HCT116 (cell line): ENCODE data around the gene AKAP9. TPM values are rescaled to one million over a fixed set of nuclear protein-coding genes. Genes with fewer than 3 reads are reported as not detected.
"Not testable (repeated sequence)": the region's sequence is repeated elsewhere in the genome, so short reads cannot be mapped to it uniquely, and the experiment has no call there.

ENCODE experiments used
- ATAC-seq: fragments of 200-7000 bp; cut with Tn5 transposase; 2 replicates; pipeline ENCODE4 v1.9.1; 2020; ENCODE audit warnings: mild to moderate bottlenecking, moderate library complexity
- BruUV-seq: library from RNA; stranded (reverse); fragments of 400-500 nt; replicated peaks from 2 replicates; lab custom pipeline; 2021; lab: Mats Ljungman, UMichigan
- CTCF ChIA-PET: fragments of 300-600 bp; sonication (Branson Sonifier 250); formaldehyde crosslinking; loops from one replicate; lab custom pipeline; 2021; ENCODE audit warnings: antibody characterized with exemption; lab: Charles Lee
- POLR2A ChIA-PET: fragments of 300-600, 350-600 bp; sonication (Branson Sonifier 250); formaldehyde crosslinking; loops from one replicate; lab custom pipeline; 2021; ENCODE audit warnings: antibody characterized with exemption; lab: Charles Lee
- RAD21 ChIA-PET, 2 experiments: fragments of 300-600 bp; sonication (Branson Sonifier 250); formaldehyde crosslinking; loops; one replicate each; lab custom pipeline; 2023; ENCODE audit warnings: low total read pairs in 2 of 2; ENCODE audit not compliant: uncharacterized antibody in 2 of 2, unreplicated experiment in 2 of 2, low non-redundant PET in 1 of 2; lab: Charles Lee
- DNase-seq: peaks from one replicate; pipeline ENCODE4 v3.0.0-alpha.2; 2010; ENCODE audit warnings: low read depth, low spot score
- H2AFZ ChIP-seq: fragments of 200-600 bp; shearing (Covaris generic), sonication (generic); 2 replicates; pipeline ENCODE4 v1.6.1; 2017; ENCODE audit warnings: low read depth, mixed run types, mixed read lengths, antibody characterized with exemption, low read length; ENCODE audit not compliant: poor library complexity, severe bottlenecking
- H3K27ac ChIP-seq: 2 replicates; pipeline ENCODE4 v1.5.1; 2012; ENCODE audit warnings: low read depth, low read length
- H3K27me3 ChIP-seq: fragments of 200-600 bp; sonication (generic); 2 replicates; pipeline ENCODE4 v1.6.1; 2016; ENCODE audit warnings: mixed run types, low read length, mixed read lengths; ENCODE audit not compliant: insufficient read depth
- H3K36me3 ChIP-seq, 2 experiments: fragments of 200-500 bp in 1 of 2; fragments of 200-600 bp in 1 of 2; sonication (Bioruptor generic) in 1 of 2; sonication (generic) in 1 of 2; 2 replicates each; pipeline versions ENCODE4 v1.5.1 to v1.6.1; 2014 to 2016; ENCODE audit warnings: low read length in 2 of 2, inconsistent platforms in 1 of 2, mixed read lengths in 1 of 2, mixed run types in 1 of 2; ENCODE audit not compliant: insufficient read depth in 2 of 2, control insufficient read depth in 1 of 2
- H3K4me1 ChIP-seq, 2 experiments: fragments of 200-600 bp in 1 of 2; sonication (generic) in 1 of 2; 2 replicates each; pipeline versions ENCODE4 v1.5.1 to v1.6.1; 2012 to 2017; ENCODE audit warnings: low read length in 2 of 2, inconsistent platforms in 1 of 2, mild to moderate bottlenecking in 1 of 2, mixed read lengths in 1 of 2, mixed run types in 1 of 2, moderate library complexity in 1 of 2; ENCODE audit not compliant: insufficient read depth in 2 of 2, control insufficient read depth in 1 of 2
- H3K4me2 ChIP-seq: fragments of 200-600 bp; sonication (generic); 2 replicates; pipeline ENCODE4 v1.6.1; 2017; ENCODE audit warnings: mixed run types, low read length, mixed read lengths
- H3K4me3 ChIP-seq, 2 experiments: fragments of 200-600 bp in 1 of 2; sonication (generic) in 1 of 2; replicated peaks in 1 of 2; 2 replicates each; pipeline ENCODE4 v1.5.1; 2011 to 2016; ENCODE audit warnings: low read length in 2 of 2, control low read depth in 1 of 2, low read depth in 1 of 2, mild to moderate bottlenecking in 1 of 2, mixed read lengths in 1 of 2, mixed run types in 1 of 2
- H3K79me2 ChIP-seq: fragments of 200-600 bp; sonication (generic); 2 replicates; pipeline ENCODE4 v1.6.1; 2017; ENCODE audit warnings: mild to moderate bottlenecking, mixed run types, low read length, moderate library complexity, mixed read lengths; ENCODE audit not compliant: insufficient read depth
- H3K9ac ChIP-seq: fragments of 200-600 bp; sonication (generic); 2 replicates; pipeline ENCODE4 v1.6.1; 2016; ENCODE audit warnings: low read length, mixed read lengths
- H3K9me2 ChIP-seq: fragments of 200-600 bp; sonication (generic), shearing (Covaris generic); 2 replicates; pipeline ENCODE4 v1.6.1; 2017; ENCODE audit warnings: mixed run types, mild to moderate bottlenecking, moderate library complexity; ENCODE audit not compliant: insufficient read depth
- H3K9me3 ChIP-seq, 2 experiments: fragments of 200-500 bp in 1 of 2; fragments of 200-600 bp in 1 of 2; sonication (Bioruptor generic) in 1 of 2; sonication (generic) in 1 of 2; 2 replicates each; pipeline ENCODE4 v1.6.1; 2014 to 2017; ENCODE audit warnings: low read length in 2 of 2, mixed read lengths in 2 of 2, inconsistent platforms in 1 of 2, low read depth in 1 of 2, mild to moderate bottlenecking in 1 of 2, mixed run types in 1 of 2, moderate library complexity in 1 of 2; ENCODE audit not compliant: control insufficient read depth in 1 of 2, insufficient read depth in 1 of 2
- H4K20me1 ChIP-seq: fragments of 200-600 bp; sonication (generic), shearing (Covaris generic); 2 replicates; pipeline ENCODE4 v1.6.1; 2017; ENCODE audit warnings: mixed run types, mild to moderate bottlenecking, moderate library complexity; ENCODE audit not compliant: insufficient read depth
- CTCF ChIP-seq, 3 experiments: fragments of 200-600 bp in 1 of 3; sonication (generic) in 1 of 3; IDR thresholded peaks in 2 of 3; conservative IDR thresholded peaks in 1 of 3; 2 replicates each; pipeline ENCODE4 v1.5.1; 2012 to 2017; ENCODE audit warnings: low read depth in 2 of 3, low read length in 2 of 3, antibody characterized with exemption in 1 of 3, borderline replicate concordance in 1 of 3, control low read depth in 1 of 3, mild to moderate bottlenecking in 1 of 3, mixed read lengths in 1 of 3, mixed run types in 1 of 3, moderate library complexity in 1 of 3; ENCODE audit not compliant: insufficient read depth in 1 of 3
- EGR1 ChIP-seq: IDR thresholded peaks from 2 replicates; pipeline ENCODE4 v1.6.1; 2012; ENCODE audit warnings: low read depth
- JUND ChIP-seq: IDR thresholded peaks from 2 replicates; pipeline ENCODE4 v1.6.1; 2012
- RAD21 ChIP-seq: IDR thresholded peaks from 2 replicates; pipeline ENCODE4 v1.6.1; 2012; ENCODE audit warnings: low read depth, mild to moderate bottlenecking
- REST ChIP-seq: IDR thresholded peaks from 2 replicates; pipeline ENCODE4 v1.6.1; 2012; ENCODE audit warnings: low read depth
- SP1 ChIP-seq: IDR thresholded peaks from 2 replicates; pipeline ENCODE4 v1.6.1; 2012; ENCODE audit warnings: low read depth
- SRF ChIP-seq: IDR thresholded peaks from 2 replicates; pipeline ENCODE4 v1.6.1; 2012; ENCODE audit warnings: low read depth
- intact Hi-C: fragments of 100-400 bp; cut with micrococcal nuclease; formaldehyde crosslinking; loops from 2 replicates; pipeline ENCODE4 v1.10.0; 2022
- total RNA-seq: library from RNA; stranded (reverse); gene quantifications from one replicate; pipeline ENCODE4 v1.2.1, GENCODE V29; 2021; ENCODE audit not compliant: unreplicated experiment

The AKAP9 gene
- total RNA-seq, 1 experiment from 2014 or later: 32.6 TPM

- TF ChIP-seq EGR1: no peak
- TF ChIP-seq SP1: no peak
- TF ChIP-seq SRF: no peak
Measured at GRCh38 chr7:91949221-91950009, 8.8 kb downstream of the AKAP9 start (continued).

- Histone ChIP-seq H3K9me3 (no peaks in the 10 kb centered on the region), H3K79me2 (peaks cover 45% of the 10 kb centered on the region), H3K27me3 (no peaks in the 10 kb centered on the region), H3K4me1 (no peaks in the 10 kb centered on the region; a peak in 1 of 4 replicates), H3K36me3 (no peaks in the 10 kb centered on the region), H2AFZ (no peak overlapping the region), H3K9ac (no peak overlapping the region), H3K4me3 (no peak overlapping the region), H3K9me2 (no peaks in the 10 kb centered on the region), H3K4me2 (no peak overlapping the region), H4K20me1 (no peaks in the 10 kb centered on the region), H3K27ac (no peak overlapping the region)
- DNase-seq (no peak), ATAC-seq (peak; percentile 61)
- ChIA-PET RAD21 (no interaction called here), CTCF (interaction anchor here (0.7 to 2.0 kb wide), 4 partner anchors 14 to 493 kb away, joined by 3 to 4 read pairs (median 4); partner anchors contain the start of gene GATAD1), POLR2A (no interaction called here)
- intact Hi-C loops: no loop called here
- TF ChIP-seq JUND (no peak), CTCF (IDR thresholded peaks at IDR 0.05 in 2 of 3, conservative IDR thresholded peaks at IDR 0.05 in 1 of 3; ENCODE audit: borderline replicate concordance in 1 of 3, insufficient read depth in 1 of 3, low read depth in 2 of 3, low read length in 2 of 3) (peak; percentile 11 to 62 (median 57); a peak in 3 of 6 replicates), REST (no peak), RAD21 (peak; percentile 47)
- no TSS peak for BruUV-seq
Measured at GRCh38 chr7:91953618-91954017, 13.0 kb downstream of the AKAP9 start.

- BruUV-seq, H3K36me3 ChIP-seq, H4K20me1 ChIP-seq, H3K4me3 ChIP-seq, H2AFZ ChIP-seq, H3K4me1 ChIP-seq, DNase-seq, H3K9me2 ChIP-seq, RAD21 ChIA-PET, ATAC-seq, intact Hi-C loops, CTCF ChIA-PET, H3K27me3 ChIP-seq, H3K9ac ChIP-seq, H3K4me2 ChIP-seq, H3K27ac ChIP-seq, H3K9me3 ChIP-seq: not testable (repeated sequence)
- POLR2A ChIA-PET: interaction anchor here (0.7 kb wide), 1 partner anchor 490 kb away, joined by 3 read pairs; no protein-coding TSS in a partner anchor
- H3K79me2 ChIP-seq: peaks cover 27% of the 10 kb centered on the region
Measured at GRCh38 chr7:91956464-91956863, 15.8 kb downstream of the AKAP9 start.
